ENCODE data around the gene HLA-DOB. TPM values are rescaled to one million over a fixed set of nuclear protein-coding genes. Genes with fewer than 3 reads are reported as not detected.

Gene HLA-DOB
- total and polyA plus RNA-seq, 10 of the 15 experiments (the other 5 are each of a cell fraction or from before 2014, with no cell fraction given): 27.4 to 79.1 (median 37.0) TPM

DNA sequence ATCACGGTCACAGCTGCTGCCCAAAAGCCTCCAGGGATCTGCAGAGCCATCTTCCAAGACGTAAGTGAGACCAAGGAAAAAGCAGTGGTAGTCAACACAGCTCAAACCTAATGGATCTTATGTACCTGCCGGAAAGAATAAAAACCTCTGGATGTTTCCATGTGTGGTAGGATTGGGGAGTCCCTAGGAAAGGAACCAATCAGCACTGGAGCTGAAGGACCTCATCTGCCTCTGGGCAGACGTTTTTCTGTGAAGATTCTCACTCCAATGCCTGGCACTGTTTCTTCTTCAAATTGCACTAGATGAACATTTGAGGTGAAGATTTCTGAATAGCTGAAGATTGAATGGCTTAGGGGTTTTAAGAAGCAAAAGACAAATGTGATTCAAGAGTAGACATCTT lies 53.4 kb downstream of the HLA-DOB start, which contains the start of gene HLA-DQB2:
HLA-DQB2 (minus strand) TSS at position 112 of the 400 bp plus-strand sequence; CDS start at position 50, 62 bp downstream.
- WGBS (ENCODE audit: insufficient coverage, insufficient replicate concordance, low lambda C conversion rate, missing lambda C conversion rate): 12% methylated on average over 4 of the region's 4 CpGs
- Histone ChIP-seq H3K9me3 (replicated peaks; ENCODE audit: control insufficient read depth, insufficient read depth, low read length) (no peaks in the 10 kb centered on the region), H3K27ac (ENCODE audit: control insufficient read depth, insufficient read depth) (no peak within 1 kb of the TSS), H3K4me2 (ENCODE audit: control insufficient read depth, insufficient read depth) (no peak within 1 kb of the TSS), H2AFZ (ENCODE audit: control insufficient read depth, low read depth, low read length) (no peak within 1 kb of the TSS), H3K4me1 (ENCODE audit: control insufficient read depth, insufficient read depth, low read length) (no peaks in the 10 kb centered on the region), H3K36me3 (ENCODE audit: control insufficient read depth in 2 of 2, insufficient read depth in 2 of 2, low read length in 1 of 2) (no peaks in the 10 kb centered on the region), H3K9ac (ENCODE audit: control insufficient read depth, insufficient read depth, low read length) (no peak within 1 kb of the TSS), H4K20me1 (ENCODE audit: control insufficient read depth, insufficient read depth) (no peaks in the 10 kb centered on the region), H3K79me2 (ENCODE audit: control insufficient read depth, insufficient read depth, low read length) (no peaks in the 10 kb centered on the region), H3K4me3 (no peak within 1 kb of the TSS), H3K27me3 (replicated peaks in 1 of 2; ENCODE audit: control insufficient read depth in 2 of 2, insufficient read depth in 2 of 2, low read length in 1 of 2) (peaks cover 3% of the 10 kb centered on the region in 2 experiments; a peak in 3 of 4 replicates)
- intact Hi-C loops (cut with micrococcal nuclease; ENCODE audit: unreplicated experiment): no loop called here
- no peak for DNase-seq (ENCODE audit: low read depth, low spot score)
- TF ChIP-seq, protein P1, sequence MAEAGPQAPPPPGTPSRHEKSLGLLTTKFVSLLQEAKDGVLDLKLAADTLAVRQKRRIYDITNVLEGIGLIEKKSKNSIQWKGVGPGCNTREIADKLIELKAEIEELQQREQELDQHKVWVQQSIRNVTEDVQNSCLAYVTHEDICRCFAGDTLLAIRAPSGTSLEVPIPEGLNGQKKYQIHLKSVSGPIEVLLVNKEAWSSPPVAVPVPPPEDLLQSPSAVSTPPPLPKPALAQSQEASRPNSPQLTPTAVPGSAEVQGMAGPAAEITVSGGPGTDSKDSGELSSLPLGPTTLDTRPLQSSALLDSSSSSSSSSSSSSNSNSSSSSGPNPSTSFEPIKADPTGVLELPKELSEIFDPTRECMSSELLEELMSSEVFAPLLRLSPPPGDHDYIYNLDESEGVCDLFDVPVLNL (IDR thresholded peaks at IDR 0.05; ENCODE audit: low read depth, low read length): no peak
- TF ChIP-seq CREB1 (IDR thresholded peaks at IDR 0.05; ENCODE audit: low read depth): 0 out of 2 replicates have a peak, but pooled peaks have one; percentile 15
- TF ChIP-seq RFX5 (IDR thresholded peaks at IDR 0.05; ENCODE audit: low read depth, low read length): peak; percentile 73; the same call in 1 of the 2 replicates
- in situ Hi-C loops (cut with MboI): loop anchor here (5.0 kb wide), 1 partner anchor 96 kb away; the partner anchor contains the start of gene HLA-DQB1
- ChIA-PET SMC1A (ENCODE audit: uncharacterized antibody, unreplicated experiment) (interaction anchor here (1.1 kb wide), 1 partner anchor 22 kb away, joined by 4 read pairs; no protein-coding TSS in a partner anchor), POLR2A (no interaction called here), CTCF (interaction anchor here (0.8 to 1.8 kb wide), 2 partner anchors 22 to 518 kb away, joined by 3 to 9 read pairs; no protein-coding TSS in a partner anchor), RAD21 (ENCODE audit: unreplicated experiment) (no interaction called here)
- no TSS peak for BruUV-seq (replicated peaks)
- FAIRE-seq: no peak
- no peak for ATAC-seq

Other genes starting within 250 kb of the HLA-DOB start
Only the 7 nearest of the 13 such genes appear.
- 12.3 and 14.1 TPM in 2 replicates for gene HLA-DQA2, start 75.6 kb downstream of the HLA-DOB start, total RNA-seq (2014; rRNA removed)
- 14.3 and 15.4 TPM in 2 replicates for gene HLA-DQA2, start 75.6 kb downstream of the HLA-DOB start, total RNA-seq (2014; rRNA removed; fragmentation: Illumina TruSeq; extraction: Trizol)
- 24.2 and 26.5 TPM in 2 replicates for gene HLA-DQA2, start 75.6 kb downstream of the HLA-DOB start, total RNA-seq (2021)
- 22.5 and 25.2 TPM in 2 replicates for gene HLA-DQA2, start 75.6 kb downstream of the HLA-DOB start, polyA plus RNA-seq (2011; rRNA removed)
- 8.9 and 9.1 TPM in 2 replicates for gene HLA-DQA2, start 75.6 kb downstream of the HLA-DOB start, polyA plus RNA-seq (2014; fragmentation: Illumina TruSeq; extraction: Trizol)
- 10 to 100 TPM; 17.2 to 21.8 TPM for gene HLA-DQA2, start 75.6 kb downstream of the HLA-DOB start, polyA plus RNA-seq (2014; fragmentation: Nextera tagmentation; extraction: Ambion mirVana)
- gene HLA-DQA2, start 75.6 kb downstream of the HLA-DOB start, polyA plus RNA-seq (2014; rRNA removed): 19.9 and 26.4 TPM in 2 replicates
- gene HLA-DQA2, start 75.6 kb downstream of the HLA-DOB start, polyA plus RNA-seq (2016; fragmentation: Nextera tagmentation; extraction: Ambion mirVana): 10 to 100 TPM; 11.8 to 12.5 TPM
- 0.28 and 0.76 TPM in 2 replicates for gene HLA-DQB2, start 53.5 kb downstream of the HLA-DOB start, total RNA-seq (2014; rRNA removed)
- 5.6 and 7.4 TPM in 2 replicates for gene HLA-DQB2, start 53.5 kb downstream of the HLA-DOB start, total RNA-seq (2014; rRNA removed; fragmentation: Illumina TruSeq; extraction: Trizol)
- gene HLA-DQB2, start 53.5 kb downstream of the HLA-DOB start, total RNA-seq (2021): 26.7 and 27.1 TPM in 2 replicates
- 6.5 and 10.1 TPM in 2 replicates for gene HLA-DQB2, start 53.5 kb downstream of the HLA-DOB start, polyA plus RNA-seq (2011; rRNA removed)
- 0.38 and 3.1 TPM in 2 replicates for gene HLA-DQB2, start 53.5 kb downstream of the HLA-DOB start, polyA plus RNA-seq (2014; fragmentation: Illumina TruSeq; extraction: Trizol)
- gene HLA-DQB2, start 53.5 kb downstream of the HLA-DOB start, polyA plus RNA-seq (2014; fragmentation: Nextera tagmentation; extraction: Ambion mirVana): 1 to 10 TPM; 6.6 to 9.5 TPM
- 0.38 and 0.90 TPM in 2 replicates for gene HLA-DQB2, start 53.5 kb downstream of the HLA-DOB start, polyA plus RNA-seq (2014; rRNA removed)
- gene HLA-DQB2, start 53.5 kb downstream of the HLA-DOB start, polyA plus RNA-seq (2016; fragmentation: Nextera tagmentation; extraction: Ambion mirVana): 10 to 100 TPM; 18.5 to 20.2 TPM
- gene TAP2, start 21.7 kb upstream of the HLA-DOB start, total RNA-seq (2014; rRNA removed): 58.1 and 60.3 TPM in 2 replicates
- 31.9 and 37.2 TPM in 2 replicates for gene TAP2, start 21.7 kb upstream of the HLA-DOB start, total RNA-seq (2014; rRNA removed; fragmentation: Illumina TruSeq; extraction: Trizol)
- gene TAP2, start 21.7 kb upstream of the HLA-DOB start, total RNA-seq (2021): 77.2 and 87.3 TPM in 2 replicates
- 25.5 and 38.8 TPM in 2 replicates for gene TAP2, start 21.7 kb upstream of the HLA-DOB start, polyA plus RNA-seq (2011; rRNA removed)
- 45.7 and 47.7 TPM in 2 replicates for gene TAP2, start 21.7 kb upstream of the HLA-DOB start, polyA plus RNA-seq (2014; fragmentation: Illumina TruSeq; extraction: Trizol)
- gene TAP2, start 21.7 kb upstream of the HLA-DOB start, polyA plus RNA-seq (2014; fragmentation: Nextera tagmentation; extraction: Ambion mirVana): 1 to 10 TPM; 5.3 to 6.7 TPM
- gene TAP2, start 21.7 kb upstream of the HLA-DOB start, polyA plus RNA-seq (2014; rRNA removed): 49.6 and 71.6 TPM in 2 replicates
- gene TAP2, start 21.7 kb upstream of the HLA-DOB start, polyA plus RNA-seq (2016; fragmentation: Nextera tagmentation; extraction: Ambion mirVana): 1 to 10 TPM; 8.3 to 9.0 TPM
- 386 and 388 TPM in 2 replicates for gene PSMB8, start 27.0 kb upstream of the HLA-DOB start, total RNA-seq (2014; rRNA removed)
- 311 and 327 TPM in 2 replicates for gene PSMB8, start 27.0 kb upstream of the HLA-DOB start, total RNA-seq (2014; rRNA removed; fragmentation: Illumina TruSeq; extraction: Trizol)
- 366 TPM in 2 replicates for gene PSMB8, start 27.0 kb upstream of the HLA-DOB start, total RNA-seq (2021)
- 321 and 384 TPM in 2 replicates for gene PSMB8, start 27.0 kb upstream of the HLA-DOB start, polyA plus RNA-seq (2011; rRNA removed)
- 272 and 304 TPM in 2 replicates for gene PSMB8, start 27.0 kb upstream of the HLA-DOB start, polyA plus RNA-seq (2014; fragmentation: Illumina TruSeq; extraction: Trizol)
- 100 to 1,000 TPM; 353 to 557 TPM for gene PSMB8, start 27.0 kb upstream of the HLA-DOB start, polyA plus RNA-seq (2014; fragmentation: Nextera tagmentation; extraction: Ambion mirVana)
- 374 and 411 TPM in 2 replicates for gene PSMB8, start 27.0 kb upstream of the HLA-DOB start, polyA plus RNA-seq (2014; rRNA removed)
- 100 to 1,000 TPM; 495 to 538 TPM for gene PSMB8, start 27.0 kb upstream of the HLA-DOB start, polyA plus RNA-seq (2016; fragmentation: Nextera tagmentation; extraction: Ambion mirVana)
- 179 and 183 TPM in 2 replicates for gene TAP1, start 36.7 kb upstream of the HLA-DOB start, total RNA-seq (2014; rRNA removed)
- gene TAP1, start 36.7 kb upstream of the HLA-DOB start, total RNA-seq (2014; rRNA removed; fragmentation: Illumina TruSeq; extraction: Trizol): 103 and 108 TPM in 2 replicates
- 177 and 194 TPM in 2 replicates for gene TAP1, start 36.7 kb upstream of the HLA-DOB start, total RNA-seq (2021)
- 136 and 198 TPM in 2 replicates for gene TAP1, start 36.7 kb upstream of the HLA-DOB start, polyA plus RNA-seq (2011; rRNA removed)
- gene TAP1, start 36.7 kb upstream of the HLA-DOB start, polyA plus RNA-seq (2014; fragmentation: Illumina TruSeq; extraction: Trizol): 107 and 126 TPM in 2 replicates
- gene TAP1, start 36.7 kb upstream of the HLA-DOB start, polyA plus RNA-seq (2014; fragmentation: Nextera tagmentation; extraction: Ambion mirVana): 10 to 100 TPM; 33.4 to 60.0 TPM
- 160 and 161 TPM in 2 replicates for gene TAP1, start 36.7 kb upstream of the HLA-DOB start, polyA plus RNA-seq (2014; rRNA removed)
- 100 to 1,000 TPM; 230 to 249 TPM for gene TAP1, start 36.7 kb upstream of the HLA-DOB start, polyA plus RNA-seq (2016; fragmentation: Nextera tagmentation; extraction: Ambion mirVana)
- gene PSMB9, start 37.2 kb upstream of the HLA-DOB start, total RNA-seq (2014; rRNA removed): 251 and 255 TPM in 2 replicates
- gene PSMB9, start 37.2 kb upstream of the HLA-DOB start, total RNA-seq (2014; rRNA removed; fragmentation: Illumina TruSeq; extraction: Trizol): 167 and 171 TPM in 2 replicates
- gene PSMB9, start 37.2 kb upstream of the HLA-DOB start, total RNA-seq (2021): 237 and 271 TPM in 2 replicates
- gene PSMB9, start 37.2 kb upstream of the HLA-DOB start, polyA plus RNA-seq (2011; rRNA removed): 253 and 359 TPM in 2 replicates
- gene PSMB9, start 37.2 kb upstream of the HLA-DOB start, polyA plus RNA-seq (2014; fragmentation: Illumina TruSeq; extraction: Trizol): 86.8 and 181 TPM in 2 replicates
- 100 to 1,000 TPM; 202 to 299 TPM for gene PSMB9, start 37.2 kb upstream of the HLA-DOB start, polyA plus RNA-seq (2014; fragmentation: Nextera tagmentation; extraction: Ambion mirVana)
- 341 and 375 TPM in 2 replicates for gene PSMB9, start 37.2 kb upstream of the HLA-DOB start, polyA plus RNA-seq (2014; rRNA removed)
- gene PSMB9, start 37.2 kb upstream of the HLA-DOB start, polyA plus RNA-seq (2016; fragmentation: Nextera tagmentation; extraction: Ambion mirVana): 100 to 1,000 TPM; 483 to 517 TPM
- gene HLA-DMB, start 124.0 kb upstream of the HLA-DOB start, total RNA-seq (2014; rRNA removed): 141 and 149 TPM in 2 replicates
- gene HLA-DMB, start 124.0 kb upstream of the HLA-DOB start, total RNA-seq (2014; rRNA removed; fragmentation: Illumina TruSeq; extraction: Trizol): 117 and 120 TPM in 2 replicates
- 106 and 114 TPM in 2 replicates for gene HLA-DMB, start 124.0 kb upstream of the HLA-DOB start, total RNA-seq (2021)
- 140 and 173 TPM in 2 replicates for gene HLA-DMB, start 124.0 kb upstream of the HLA-DOB start, polyA plus RNA-seq (2011; rRNA removed)
- gene HLA-DMB, start 124.0 kb upstream of the HLA-DOB start, polyA plus RNA-seq (2014; fragmentation: Illumina TruSeq; extraction: Trizol): 136 and 158 TPM in 2 replicates
- gene HLA-DMB, start 124.0 kb upstream of the HLA-DOB start, polyA plus RNA-seq (2014; fragmentation: Nextera tagmentation; extraction: Ambion mirVana): 100 to 1,000 TPM; 117 to 170 TPM
- 114 and 116 TPM in 2 replicates for gene HLA-DMB, start 124.0 kb upstream of the HLA-DOB start, polyA plus RNA-seq (2014; rRNA removed)
- gene HLA-DMB, start 124.0 kb upstream of the HLA-DOB start, polyA plus RNA-seq (2016; fragmentation: Nextera tagmentation; extraction: Ambion mirVana): 100 to 1,000 TPM; 160 to 168 TPM

Measured in GM12878 (cell line).